IgD-negative memory B cell (primary cell): ENCODE results near the gene KHK. TPM values are rescaled to one million over a fixed set of nuclear protein-coding genes. Genes with fewer than 3 reads are reported as not detected.

ENCODE experiments used
- H3K27ac Mint-ChIP-seq, 3 donors: one replicate each; pipeline ENCODE4 v1.8.0; 2020 to 2022; ENCODE audit warnings: mild to moderate bottlenecking in 3 of 3, mixed read lengths in 3 of 3, moderate library complexity in 1 of 3
- H3K27me3 Mint-ChIP-seq: one replicate; pipeline ENCODE4 v1.8.0; 2021; ENCODE audit warnings: mixed read lengths
- H3K36me3 Mint-ChIP-seq: one replicate; pipeline ENCODE4 v1.8.0; 2020; ENCODE audit warnings: mild to moderate bottlenecking, mixed read lengths
- H3K4me1 Mint-ChIP-seq, 3 donors: one replicate each; pipeline ENCODE4 v1.8.0; 2020 to 2022; ENCODE audit warnings: mixed read lengths in 3 of 3, mild to moderate bottlenecking in 1 of 3
- H3K4me3 Mint-ChIP-seq, 4 donors: one replicate each; pipeline ENCODE4 v1.8.0; 2020 to 2022; ENCODE audit warnings: mild to moderate bottlenecking in 4 of 4, mixed read lengths in 4 of 4, moderate library complexity in 3 of 4
- H3K9me3 Mint-ChIP-seq, 3 donors: one replicate each; pipeline ENCODE4 v1.8.0; 2020 to 2021; ENCODE audit warnings: mixed read lengths in 3 of 3, mild to moderate bottlenecking in 1 of 3
- polyA plus RNA-seq: library from polyadenylated mRNA; unstranded; fragments of 300-500 nt; fragmentation: Illumina TruSeq; gene quantifications from one replicate; pipeline ENCODE4 v1.2.3, GENCODE V29; 2021

The KHK gene
- polyA plus RNA-seq, 1 donor from 2014 or later: 6.5 TPM

DNA sequence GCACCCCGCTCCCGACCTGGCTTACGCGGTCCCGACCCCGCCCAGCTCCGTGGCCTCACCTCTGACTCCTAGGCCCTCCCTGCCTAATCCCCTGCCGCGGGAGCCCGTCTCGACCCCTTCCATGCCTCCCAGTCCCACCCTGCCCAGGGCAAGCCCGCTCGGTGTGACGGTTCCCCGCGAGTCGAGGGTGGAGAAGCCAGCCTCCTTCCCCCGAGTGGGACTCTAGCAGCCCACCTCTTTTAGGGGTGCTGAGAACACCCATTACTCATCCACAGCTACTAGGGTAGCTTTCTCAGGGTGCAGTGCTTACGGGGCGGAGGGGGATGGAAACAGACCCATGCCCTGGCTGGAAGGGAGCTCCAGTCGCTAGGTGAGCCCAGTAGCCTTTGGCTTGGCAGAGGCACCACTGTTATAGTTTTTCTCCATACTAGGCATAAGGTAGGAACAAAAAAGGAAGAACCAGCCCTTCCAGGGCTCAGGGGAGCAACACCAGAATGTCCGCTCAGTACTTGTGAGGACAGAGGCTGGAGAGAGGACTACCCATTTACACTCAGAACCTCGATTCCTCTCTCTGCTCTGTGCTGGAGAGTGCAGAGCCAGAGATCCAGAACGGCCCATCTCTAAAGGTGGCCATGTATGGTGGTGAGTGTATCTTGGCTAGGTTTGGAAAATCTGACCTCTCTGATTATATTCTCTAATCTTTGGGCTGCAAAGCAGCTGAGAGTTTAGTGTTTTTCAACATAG lies 34.5 kb upstream of the KHK start:
- peaks cover 2% of the 10 kb centered on the region for H3K36me3 Mint-ChIP-seq
- H3K9me3 Mint-ChIP-seq: peaks cover 0 to 7% (median 0%) of the 10 kb centered on the region in 3 donors
- H3K4me3 Mint-ChIP-seq: peak overlapping the region; percentile 94 to 100 (median 94)
- H3K27ac Mint-ChIP-seq: peak overlapping the region; percentile 92 to 100 (median 100)
- H3K27me3 Mint-ChIP-seq: peaks cover 6% of the 10 kb centered on the region
- peaks cover 12 to 15% (median 15%) of the 10 kb centered on the region in 3 donors for H3K4me1 Mint-ChIP-seq

DNA sequence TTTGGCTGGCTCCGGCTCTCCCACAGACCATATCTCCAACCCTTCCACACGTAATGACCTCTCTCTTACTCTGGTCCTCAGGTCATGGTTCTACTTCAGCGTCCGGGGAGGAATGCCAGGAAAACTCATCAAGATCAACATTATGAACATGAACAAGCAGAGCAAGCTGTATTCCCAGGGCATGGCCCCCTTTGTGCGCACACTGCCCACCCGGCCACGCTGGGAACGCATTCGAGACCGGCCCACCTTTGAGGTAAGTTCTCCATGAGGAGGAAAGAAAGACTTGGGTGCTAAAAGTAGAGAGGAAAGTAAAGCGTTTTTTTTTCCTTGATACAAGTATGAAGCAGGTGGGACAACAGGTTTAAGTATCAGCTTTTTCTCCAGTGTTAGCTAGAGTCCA lies 33.3 kb upstream of the KHK start:
- H3K27ac Mint-ChIP-seq: peak overlapping the region in 1 of 3 donors; percentile 100

GRCh38 chr2:27053776-27054175 lies 32.8 kb upstream of the KHK start:
- Mint-ChIP-seq H3K9me3 (peaks cover 0 to 7% (median 0%) of the 10 kb centered on the region in 3 donors), H3K36me3 (peaks cover 2% of the 10 kb centered on the region), H3K4me3 (peak overlapping the region in 3 of 4 donors; percentile 67 to 95 (median 75)), H3K27ac (peak overlapping the region in 2 of 3 donors; percentile 3 to 100), H3K27me3 (peaks cover 6% of the 10 kb centered on the region), H3K4me1 (peaks cover 12 to 16% (median 13%) of the 10 kb centered on the region in 3 donors)

More for the DNA sequence above, 33.3 kb upstream of the KHK start:
- Mint-ChIP-seq H3K36me3 (peaks cover 2% of the 10 kb centered on the region), H3K4me3 (peak overlapping the region; percentile 6 to 95 (median 64)), H3K4me1 (peaks cover 12 to 13% (median 13%) of the 10 kb centered on the region in 3 donors), H3K27me3 (peaks cover 6% of the 10 kb centered on the region), H3K9me3 (peaks cover 0 to 7% (median 0%) of the 10 kb centered on the region in 3 donors)

GRCh38 chr2:27054721-27055120 lies 31.9 kb upstream of the KHK start:
- Mint-ChIP-seq H3K36me3 (peaks cover 2% of the 10 kb centered on the region), H3K4me3 (peak overlapping the region in 3 of 4 donors; percentile 12 to 95 (median 38)), H3K27ac (peak overlapping the region in 2 of 3 donors; percentile 3 to 100)

DNA sequence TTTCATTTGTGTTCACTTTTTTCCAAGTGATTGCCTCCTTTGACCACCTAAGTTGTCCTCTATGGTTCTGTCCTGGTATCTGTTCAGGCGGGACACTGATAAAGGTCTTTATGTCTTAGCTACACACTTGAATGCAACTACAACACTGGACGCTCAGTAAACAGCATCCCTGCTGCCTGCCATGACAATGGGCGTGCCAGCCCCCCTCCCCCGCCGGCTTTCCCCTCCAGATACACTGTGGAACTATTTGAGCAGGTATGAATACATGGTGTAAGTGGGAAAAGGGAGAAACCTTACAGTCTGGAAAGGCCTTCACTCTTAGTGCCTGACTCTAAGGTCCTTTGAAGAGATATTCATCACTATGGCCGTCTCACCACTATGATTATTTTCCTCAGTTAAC lies 29.4 kb upstream of the KHK start:
- Mint-ChIP-seq H3K36me3 (no peaks in the 10 kb centered on the region), H3K27me3 (no peaks in the 10 kb centered on the region), H3K4me3 (peak overlapping the region in 1 of 4 donors; percentile 23), H3K4me1 (peaks cover 0 to 7% (median 3%) of the 10 kb centered on the region in 3 donors), H3K27ac (peak overlapping the region in 1 of 3 donors; percentile 59), H3K9me3 (no peaks in the 10 kb centered on the region)

More at GRCh38 chr2:27054721-27055120, 31.9 kb upstream of the KHK start:
- Mint-ChIP-seq H3K27me3 (peaks cover 6% of the 10 kb centered on the region), H3K4me1 (peaks cover 10 to 12% (median 11%) of the 10 kb centered on the region in 3 donors), H3K9me3 (peaks cover 0 to 7% (median 0%) of the 10 kb centered on the region in 3 donors)

- no peaks in the 10 kb centered on the region for H3K9me3 Mint-ChIP-seq
- H3K27ac Mint-ChIP-seq: no peak overlapping the region
- no peaks in the 10 kb centered on the region for H3K36me3 Mint-ChIP-seq
- peaks cover 3 to 6% (median 4%) of the 10 kb centered on the region in 3 donors for H3K4me1 Mint-ChIP-seq
- H3K4me3 Mint-ChIP-seq: no peak overlapping the region
- H3K27me3 Mint-ChIP-seq: no peaks in the 10 kb centered on the region
Measured at GRCh38 chr2:27058210-27058609, 28.4 kb upstream of the KHK start.

- H3K4me1 Mint-ChIP-seq: peaks cover 3 to 5% (median 4%) of the 10 kb centered on the region in 3 donors
- H3K4me3 Mint-ChIP-seq: no peak overlapping the region
- H3K27ac Mint-ChIP-seq: no peak overlapping the region
- H3K27me3 Mint-ChIP-seq: no peaks in the 10 kb centered on the region
- no peaks in the 10 kb centered on the region for H3K9me3 Mint-ChIP-seq
- H3K36me3 Mint-ChIP-seq: no peaks in the 10 kb centered on the region
Measured at GRCh38 chr2:27059141-27059820, 27.3 kb upstream of the KHK start.

DNA sequence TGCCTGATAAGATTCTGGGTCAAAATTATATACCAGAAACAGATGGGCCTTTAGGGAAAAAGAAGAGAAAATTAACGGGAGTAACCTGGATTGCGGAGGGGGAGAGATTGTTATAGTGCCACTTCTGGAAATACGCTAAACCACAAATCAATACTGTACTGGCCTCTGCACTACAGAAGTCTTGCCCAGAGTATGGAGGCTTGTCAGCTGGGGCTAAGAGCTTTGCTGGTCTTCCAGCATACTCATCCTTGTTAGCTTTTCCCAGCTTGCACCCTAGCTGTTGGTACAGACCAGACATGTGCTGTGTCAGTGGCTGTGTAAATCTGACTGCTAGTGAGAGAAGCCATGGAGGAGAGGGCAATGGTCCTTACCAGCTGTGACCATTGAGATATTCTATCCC lies 26.2 kb upstream of the KHK start:
- Mint-ChIP-seq H3K27me3 (no peaks in the 10 kb centered on the region), H3K36me3 (no peaks in the 10 kb centered on the region), H3K27ac (no peak overlapping the region), H3K4me3 (no peak overlapping the region), H3K4me1 (peaks cover 4 to 5% (median 5%) of the 10 kb centered on the region in 3 donors), H3K9me3 (no peaks in the 10 kb centered on the region)

DNA sequence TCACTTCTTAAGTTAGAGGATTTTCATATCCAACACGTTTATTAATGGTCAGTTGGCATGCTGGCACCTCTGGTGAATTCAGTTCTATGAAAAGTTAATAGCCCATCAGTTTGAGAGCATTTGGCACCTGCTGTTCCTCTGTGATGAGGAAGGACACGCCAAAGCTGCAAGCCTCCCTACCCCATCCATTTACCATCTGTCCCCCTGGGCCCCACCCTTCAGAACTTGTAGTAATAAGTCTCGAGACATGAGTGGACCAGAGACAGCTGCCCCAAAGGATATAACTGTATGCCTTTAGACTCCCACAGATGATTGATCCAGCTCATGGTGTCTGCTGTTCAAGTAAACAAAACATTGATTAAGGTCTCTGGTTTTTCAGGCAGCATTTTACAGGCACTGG lies 21.4 kb upstream of the KHK start:
- peak overlapping the region in 1 of 4 donors; percentile 8 for H3K4me3 Mint-ChIP-seq
- H3K27ac Mint-ChIP-seq: no peak overlapping the region
- peaks cover 4 to 30% (median 18%) of the 10 kb centered on the region in 3 donors for H3K4me1 Mint-ChIP-seq
- H3K9me3 Mint-ChIP-seq: no peaks in the 10 kb centered on the region
- peaks cover 1% of the 10 kb centered on the region for H3K36me3 Mint-ChIP-seq
- no peaks in the 10 kb centered on the region for H3K27me3 Mint-ChIP-seq

DNA sequence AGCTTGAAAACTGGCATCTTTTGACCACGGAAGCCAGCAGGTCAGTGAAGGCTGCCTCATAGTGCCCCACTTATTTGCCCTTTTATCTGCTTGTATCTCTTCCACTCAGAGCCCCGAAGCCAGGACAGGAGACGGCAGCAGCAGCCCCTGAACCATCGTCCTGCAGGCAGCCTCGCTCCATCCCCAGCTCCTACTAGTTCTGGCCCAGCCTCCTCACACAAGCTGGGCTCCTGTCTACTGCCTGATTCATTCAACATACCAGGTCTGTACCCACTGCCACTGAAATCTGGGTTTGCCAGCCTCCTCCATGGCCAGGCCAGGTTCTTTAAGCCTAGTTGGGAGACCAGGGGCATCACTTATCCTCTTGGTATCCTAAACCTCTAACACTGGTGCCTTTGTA lies 19.2 kb upstream of the KHK start:
- H3K27ac Mint-ChIP-seq: peak overlapping the region in 1 of 3 donors; percentile 76
- peak overlapping the region in 1 of 4 donors; percentile 35 for H3K4me3 Mint-ChIP-seq
- H3K4me1 Mint-ChIP-seq: peaks cover 12 to 40% (median 21%) of the 10 kb centered on the region in 3 donors
- H3K27me3 Mint-ChIP-seq: no peaks in the 10 kb centered on the region
- no peaks in the 10 kb centered on the region for H3K9me3 Mint-ChIP-seq
- peaks cover 1% of the 10 kb centered on the region for H3K36me3 Mint-ChIP-seq

DNA sequence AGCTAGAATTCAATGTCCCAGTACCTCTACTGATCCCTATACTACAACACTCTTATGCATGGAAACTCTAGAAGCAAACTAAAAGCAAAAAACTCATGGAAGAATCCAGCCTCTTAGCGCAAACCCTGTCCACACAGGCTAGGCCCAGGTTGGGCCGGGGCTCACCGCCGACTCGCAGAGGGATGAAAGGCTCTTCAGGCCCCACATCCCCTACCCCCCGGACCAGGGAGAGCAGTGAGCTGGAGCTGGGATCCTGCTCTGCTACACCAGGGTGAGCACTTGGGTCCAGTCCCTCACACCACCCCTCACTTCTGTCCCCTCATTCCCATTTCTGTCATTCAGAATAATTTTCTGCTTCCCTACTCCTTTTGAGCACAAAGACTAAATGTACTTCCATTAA lies 17.1 kb upstream of the KHK start:
- peaks cover 14 to 40% (median 22%) of the 10 kb centered on the region in 3 donors for H3K4me1 Mint-ChIP-seq
- H3K27me3 Mint-ChIP-seq: no peaks in the 10 kb centered on the region
- peaks cover 1% of the 10 kb centered on the region for H3K36me3 Mint-ChIP-seq
- peak overlapping the region in 3 of 4 donors; percentile 41 to 95 (median 65) for H3K4me3 Mint-ChIP-seq
- H3K9me3 Mint-ChIP-seq: no peaks in the 10 kb centered on the region
- H3K27ac Mint-ChIP-seq: peak overlapping the region in 2 of 3 donors; percentile 60 to 63

- Mint-ChIP-seq H3K27me3 (no peaks in the 10 kb centered on the region), H3K27ac (peak overlapping the region in 2 of 3 donors; percentile 91 to 94)
Measured at GRCh38 chr2:27069961-27070618, 16.5 kb upstream of the KHK start.

GRCh38 chr2:27070653-27071276 lies 15.8 kb upstream of the KHK start:
- peaks cover 1% of the 10 kb centered on the region for H3K36me3 Mint-ChIP-seq
- no peaks in the 10 kb centered on the region for H3K9me3 Mint-ChIP-seq
- H3K4me3 Mint-ChIP-seq: peak overlapping the region; percentile 95 to 99 (median 97)
- peaks cover 24 to 47% (median 33%) of the 10 kb centered on the region in 3 donors for H3K4me1 Mint-ChIP-seq
- H3K27me3 Mint-ChIP-seq: no peaks in the 10 kb centered on the region
- peak overlapping the region; percentile 91 to 97 (median 94) for H3K27ac Mint-ChIP-seq

More at GRCh38 chr2:27069961-27070618, 16.5 kb upstream of the KHK start:
- no peaks in the 10 kb centered on the region for H3K9me3 Mint-ChIP-seq
- peaks cover 1% of the 10 kb centered on the region for H3K36me3 Mint-ChIP-seq
- peak overlapping the region; percentile 18 to 96 (median 80) for H3K4me3 Mint-ChIP-seq
- H3K4me1 Mint-ChIP-seq: peaks cover 19 to 45% (median 29%) of the 10 kb centered on the region in 3 donors

DNA sequence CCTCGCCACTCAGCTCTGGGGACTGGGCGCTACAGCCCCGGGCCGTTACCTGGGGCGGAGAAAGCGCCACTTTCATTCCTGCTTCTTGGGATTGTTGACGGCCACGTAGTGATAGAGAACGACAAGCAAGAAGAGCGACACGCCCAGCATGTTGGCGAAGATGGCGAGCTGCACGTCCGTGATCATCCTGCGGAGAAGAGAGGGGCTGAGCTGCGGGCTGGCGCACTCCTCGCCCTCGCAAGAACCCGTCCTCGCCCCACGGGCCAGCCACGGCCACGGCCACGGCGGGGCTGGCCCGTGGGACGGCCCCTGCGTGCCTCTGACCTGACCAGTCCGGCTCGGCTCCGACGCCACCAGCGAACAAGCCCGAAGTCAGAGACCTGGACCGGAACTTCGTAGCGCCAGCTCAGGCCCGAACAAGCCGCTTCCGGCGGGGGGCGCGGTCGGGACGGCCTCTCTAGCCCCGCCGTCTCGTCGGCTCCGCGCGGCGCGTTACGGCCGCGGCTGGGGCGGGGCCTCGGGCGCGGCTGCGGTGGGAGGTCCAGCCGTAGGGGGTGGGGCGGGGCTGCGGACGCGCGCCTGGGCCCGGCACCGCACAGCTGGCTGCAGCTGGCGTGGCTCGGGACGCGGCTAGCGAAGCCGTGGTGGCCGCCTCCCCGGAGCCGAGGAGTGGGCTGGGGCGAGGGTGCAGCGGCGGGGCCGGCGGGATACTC lies 15.1 kb upstream of the KHK start, which contains the start of gene OST4:
TSS of gene OST4 (minus strand) at position 378 of the 713 bp plus-strand sequence.
- peaks cover 1% of the 10 kb centered on the region for H3K36me3 Mint-ChIP-seq
- no peaks in the 10 kb centered on the region for H3K9me3 Mint-ChIP-seq
- no peaks in the 10 kb centered on the region for H3K27me3 Mint-ChIP-seq

More for the DNA sequence above, 15.1 kb upstream of the KHK start, which contains the start of gene OST4:
- Mint-ChIP-seq H3K4me3 (peak within 1 kb of the TSS; percentile 95 to 99 (median 97)), H3K4me1 (peaks cover 29 to 47% (median 34%) of the 10 kb centered on the region in 3 donors), H3K27ac (peak within 1 kb of the TSS; percentile 91 to 97 (median 94))
